NOMO-1 (cell line): ENCODE measurements around the gene SLC35G2.
"Not testable (repeated sequence)": the region's sequence is repeated elsewhere in the genome, so short reads cannot be mapped to it uniquely, and the experiment has no call there.

Experiments used
- DNase-seq, 2 experiments: peaks; one replicate each; lab custom pipeline; 2025; ENCODE audit not compliant: unreplicated experiment in 2 of 2; lab: John Stamatoyannopoulos, UW

SLC35G2 gene

GRCh38 chr3:136818769-136819391 lies at the start of gene SLC35G2:
SLC35G2 (plus strand) TSS chr3:136819126; CDS start chr3:136854461, 35,335 bp downstream.
- DNase-seq = peak; percentile 34 to 46

- no peak for DNase-seq
These were observed 46.2 kb upstream of the SLC35G2 start for GRCh38 chr3:136772709-136773108.

- no peak for DNase-seq
These were observed 40.1 kb upstream of the SLC35G2 start for GRCh38 chr3:136778865-136779264.

- no peak for DNase-seq
These were observed 38.2 kb upstream of the SLC35G2 start for GRCh38 chr3:136780741-136781140.

- DNase-seq = no peak
These were observed 35.2 kb upstream of the SLC35G2 start for GRCh38 chr3:136783708-136784191.

- DNase-seq = peak in 1 of 2 experiments; percentile 11
These were observed 31.6 kb upstream of the SLC35G2 start for GRCh38 chr3:136787349-136787748.

- no peak for DNase-seq
These were observed 30.8 kb upstream of the SLC35G2 start for GRCh38 chr3:136788154-136788553.

- DNase-seq = no peak
These were observed 28.9 kb upstream of the SLC35G2 start for GRCh38 chr3:136789976-136790375.

GRCh38 chr3:136790786-136791185 lies 28.1 kb upstream of the SLC35G2 start:
- no peak for DNase-seq

GRCh38 chr3:136792556-136793330 lies 26.2 kb upstream of the SLC35G2 start:
- peak; percentile 7 to 41 for DNase-seq

GRCh38 chr3:136801146-136801545 lies 17.8 kb upstream of the SLC35G2 start:
- DNase-seq = not testable (repeated sequence)

GRCh38 chr3:136802481-136802996 lies 16.4 kb upstream of the SLC35G2 start:
- peak in 1 of 2 experiments; percentile 6 for DNase-seq

GRCh38 chr3:136804141-136804540 lies 14.8 kb upstream of the SLC35G2 start:
- DNase-seq = no peak

- no peak for DNase-seq
These were observed 14.1 kb upstream of the SLC35G2 start for GRCh38 chr3:136804813-136805212.

- DNase-seq = peak in 1 of 2 experiments; percentile 8
These were observed 13.1 kb upstream of the SLC35G2 start for GRCh38 chr3:136805795-136806194.

GRCh38 chr3:136811701-136812100 lies 7.2 kb upstream of the SLC35G2 start:
- no peak for DNase-seq

- no peak for DNase-seq
These were observed 1.5 kb upstream of the SLC35G2 start for GRCh38 chr3:136817448-136817847.

- no peak for DNase-seq
These were observed 646 bp upstream of the SLC35G2 start for GRCh38 chr3:136818191-136818768.

- no peak for DNase-seq
These were observed 435 bp downstream of the SLC35G2 start for GRCh38 chr3:136819392-136819730.

- peak; percentile 7 to 32 for DNase-seq
These were observed 1.1 kb downstream of the SLC35G2 start for GRCh38 chr3:136819731-136820679.
